KMS-11 (cell line): ENCODE data around the gene ALPK1.

ENCODE experiments used
- H2AFZ ChIP-seq: fragments of 200-600 bp; sonication (generic); 2 replicates; pipeline ENCODE4 v1.6.1; 2016; ENCODE audit warnings: antibody characterized with exemption, mixed run types, low read depth
- H3K27ac ChIP-seq: fragments of 200-600 bp; sonication (generic); 2 replicates; pipeline ENCODE4 v1.6.1; 2016; ENCODE audit warnings: mild to moderate bottlenecking, mixed run types
- H3K27me3 ChIP-seq: fragments of 200-600 bp; sonication (generic); 2 replicates; pipeline ENCODE4 v1.6.1; 2017; ENCODE audit warnings: mild to moderate bottlenecking, low read depth, mixed run types, moderate library complexity; ENCODE audit not compliant: insufficient read depth
- H3K36me3 ChIP-seq: fragments of 200-600 bp; sonication (generic); 2 replicates; pipeline ENCODE4 v1.6.1; 2017; ENCODE audit warnings: mild to moderate bottlenecking, mixed run types; ENCODE audit not compliant: insufficient read depth
- H3K4me1 ChIP-seq: fragments of 200-600 bp; sonication (generic); 2 replicates; pipeline ENCODE4 v1.6.1; 2016; ENCODE audit warnings: mild to moderate bottlenecking, low read depth, mixed run types; ENCODE audit not compliant: poor library complexity, severe bottlenecking
- H3K4me2 ChIP-seq: fragments of 200-600 bp; sonication (generic); 2 replicates; pipeline ENCODE4 v1.7.0; 2016; ENCODE audit warnings: mild to moderate bottlenecking, mixed run types
- H3K4me3 ChIP-seq: fragments of 200-600 bp; sonication (generic); IDR thresholded peaks from 2 replicates; pipeline ENCODE4 v1.6.1; 2017; ENCODE audit warnings: low read depth, low read length, mixed read lengths; ENCODE audit not compliant: insufficient read depth
- H3K79me2 ChIP-seq: fragments of 200-600 bp; sonication (generic); 2 replicates; pipeline ENCODE4 v1.6.1; 2016; ENCODE audit warnings: low read depth, mixed run types; ENCODE audit not compliant: insufficient read depth
- H3K9ac ChIP-seq: fragments of 200-600 bp; sonication (generic); 2 replicates; pipeline ENCODE4 v1.6.1; 2016; ENCODE audit warnings: mild to moderate bottlenecking, mixed run types
- H4K20me1 ChIP-seq: fragments of 200-600 bp; sonication (generic); 2 replicates; pipeline ENCODE4 v1.6.1; 2016; ENCODE audit warnings: mild to moderate bottlenecking, mixed run types; ENCODE audit not compliant: insufficient read depth
- TF ChIP-seq, protein P1 (sequence below): fragments of 200-600 bp; sonication (generic); conservative IDR thresholded peaks from 2 replicates; pipeline ENCODE4 v1.6.1; 2017; ENCODE audit warnings: low read depth, mild to moderate bottlenecking, antibody characterized with exemption, low read length, moderate library complexity, mixed read lengths

ALPK1 gene

DNA sequence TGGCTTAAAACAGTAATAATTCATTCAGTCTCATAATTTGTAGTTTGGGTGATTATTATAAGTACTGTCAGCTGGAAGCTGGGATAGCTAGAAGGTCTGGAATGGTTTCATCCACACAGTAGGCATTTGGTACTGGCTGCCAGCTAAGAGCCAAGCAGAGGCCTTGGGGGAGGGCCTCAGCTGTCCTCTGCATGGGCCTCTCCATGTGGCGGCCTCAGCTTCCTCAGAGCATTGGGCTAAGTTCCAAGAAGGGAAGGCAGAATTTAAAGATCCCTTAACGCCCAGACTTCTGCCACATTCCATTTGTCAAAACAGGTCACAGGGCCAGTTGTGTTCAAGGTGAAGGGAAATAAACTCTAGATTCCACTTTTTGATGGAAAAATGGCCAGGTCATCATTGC, 125.5 kb downstream of the ALPK1 start:
- no peak overlapping the region for H2AFZ ChIP-seq
- TF ChIP-seq, protein P1, sequence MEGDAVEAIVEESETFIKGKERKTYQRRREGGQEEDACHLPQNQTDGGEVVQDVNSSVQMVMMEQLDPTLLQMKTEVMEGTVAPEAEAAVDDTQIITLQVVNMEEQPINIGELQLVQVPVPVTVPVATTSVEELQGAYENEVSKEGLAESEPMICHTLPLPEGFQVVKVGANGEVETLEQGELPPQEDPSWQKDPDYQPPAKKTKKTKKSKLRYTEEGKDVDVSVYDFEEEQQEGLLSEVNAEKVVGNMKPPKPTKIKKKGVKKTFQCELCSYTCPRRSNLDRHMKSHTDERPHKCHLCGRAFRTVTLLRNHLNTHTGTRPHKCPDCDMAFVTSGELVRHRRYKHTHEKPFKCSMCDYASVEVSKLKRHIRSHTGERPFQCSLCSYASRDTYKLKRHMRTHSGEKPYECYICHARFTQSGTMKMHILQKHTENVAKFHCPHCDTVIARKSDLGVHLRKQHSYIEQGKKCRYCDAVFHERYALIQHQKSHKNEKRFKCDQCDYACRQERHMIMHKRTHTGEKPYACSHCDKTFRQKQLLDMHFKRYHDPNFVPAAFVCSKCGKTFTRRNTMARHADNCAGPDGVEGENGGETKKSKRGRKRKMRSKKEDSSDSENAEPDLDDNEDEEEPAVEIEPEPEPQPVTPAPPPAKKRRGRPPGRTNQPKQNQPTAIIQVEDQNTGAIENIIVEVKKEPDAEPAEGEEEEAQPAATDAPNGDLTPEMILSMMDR = no peak
- H3K27me3 ChIP-seq = no peaks in the 10 kb centered on the region
- H3K36me3 ChIP-seq = no peaks in the 10 kb centered on the region
- H3K4me1 ChIP-seq = no peaks in the 10 kb centered on the region
- no peak overlapping the region for H3K4me2 ChIP-seq
- H3K9ac ChIP-seq = no peak overlapping the region
- no peak overlapping the region for H3K27ac ChIP-seq
- H3K79me2 ChIP-seq = no peaks in the 10 kb centered on the region
- H3K4me3 ChIP-seq = no peak overlapping the region
- no peaks in the 10 kb centered on the region for H4K20me1 ChIP-seq

DNA sequence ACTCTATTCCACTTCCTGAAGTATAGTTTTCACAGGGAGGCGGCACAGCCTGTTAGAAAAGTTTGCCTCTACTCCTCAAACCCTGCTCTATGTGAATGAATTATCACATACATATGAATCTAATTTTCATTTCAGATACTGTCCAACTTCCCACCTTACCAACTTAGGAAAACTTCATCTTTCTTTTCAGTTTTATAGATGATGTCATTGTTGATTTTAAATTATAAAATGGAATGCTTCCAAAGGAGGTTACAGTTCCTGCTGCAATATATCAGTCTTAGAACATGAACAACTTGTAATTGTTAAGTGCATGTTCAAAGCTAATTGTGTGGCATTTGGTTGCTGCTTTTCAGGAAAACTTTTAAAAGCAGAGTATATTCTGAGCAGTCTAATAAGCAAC, 126.4 kb downstream of the ALPK1 start:
- no peak overlapping the region for H3K9ac ChIP-seq
- TF ChIP-seq, protein P1 = no peak
- H4K20me1 ChIP-seq = no peaks in the 10 kb centered on the region
- no peak overlapping the region for H3K4me2 ChIP-seq
- no peak overlapping the region for H3K27ac ChIP-seq
- no peak overlapping the region for H2AFZ ChIP-seq
- no peaks in the 10 kb centered on the region for H3K36me3 ChIP-seq
- H3K4me1 ChIP-seq = no peaks in the 10 kb centered on the region
- no peaks in the 10 kb centered on the region for H3K79me2 ChIP-seq
- H3K4me3 ChIP-seq = no peak overlapping the region
- no peaks in the 10 kb centered on the region for H3K27me3 ChIP-seq

GRCh38 chr4:112425823-112426222, 128.7 kb downstream of the ALPK1 start:
- Histone ChIP-seq H2AFZ (no peak overlapping the region), H3K27ac (no peak overlapping the region), H3K4me3 (no peak overlapping the region), H3K4me2 (no peak overlapping the region), H3K4me1 (no peaks in the 10 kb centered on the region), H3K9ac (no peak overlapping the region), H3K36me3 (no peaks in the 10 kb centered on the region), H4K20me1 (no peaks in the 10 kb centered on the region), H3K79me2 (no peaks in the 10 kb centered on the region), H3K27me3 (no peaks in the 10 kb centered on the region)
- TF ChIP-seq, protein P1 = no peak

DNA sequence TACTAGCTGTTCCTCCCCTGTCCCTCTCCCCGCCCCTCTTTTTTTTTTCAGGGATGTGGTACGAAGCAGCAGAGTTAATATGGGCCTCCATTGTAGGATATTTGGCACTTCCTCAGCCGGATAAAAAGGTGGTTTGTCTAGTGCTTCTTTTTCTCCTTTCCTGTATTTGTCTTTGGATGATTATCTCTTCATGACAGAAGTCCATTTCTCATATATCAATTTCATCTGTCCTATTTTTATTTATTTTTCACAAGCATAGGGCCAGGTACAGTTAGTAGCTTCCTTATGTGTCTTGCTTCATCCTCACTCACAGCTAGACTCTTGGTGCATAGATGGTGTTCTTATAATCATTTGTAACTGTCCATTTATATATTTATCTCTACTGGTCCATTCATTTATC, 129.2 kb downstream of the ALPK1 start:
- no peaks in the 10 kb centered on the region for H3K79me2 ChIP-seq
- no peak overlapping the region for H2AFZ ChIP-seq
- no peaks in the 10 kb centered on the region for H4K20me1 ChIP-seq
- H3K27me3 ChIP-seq = no peaks in the 10 kb centered on the region
- no peaks in the 10 kb centered on the region for H3K4me1 ChIP-seq
- no peaks in the 10 kb centered on the region for H3K36me3 ChIP-seq
- no peak overlapping the region for H3K9ac ChIP-seq
- no peak overlapping the region for H3K4me2 ChIP-seq
- H3K27ac ChIP-seq = no peak overlapping the region
- TF ChIP-seq, protein P1 = no peak
- no peak overlapping the region for H3K4me3 ChIP-seq
